Measurements from ENCODE around the gene UBE2V1.
"Not testable (repeated sequence)": the region's sequence is repeated elsewhere in the genome, so short reads cannot be mapped to it uniquely, and the experiment has no call there.

Gene UBE2V1

DNA sequence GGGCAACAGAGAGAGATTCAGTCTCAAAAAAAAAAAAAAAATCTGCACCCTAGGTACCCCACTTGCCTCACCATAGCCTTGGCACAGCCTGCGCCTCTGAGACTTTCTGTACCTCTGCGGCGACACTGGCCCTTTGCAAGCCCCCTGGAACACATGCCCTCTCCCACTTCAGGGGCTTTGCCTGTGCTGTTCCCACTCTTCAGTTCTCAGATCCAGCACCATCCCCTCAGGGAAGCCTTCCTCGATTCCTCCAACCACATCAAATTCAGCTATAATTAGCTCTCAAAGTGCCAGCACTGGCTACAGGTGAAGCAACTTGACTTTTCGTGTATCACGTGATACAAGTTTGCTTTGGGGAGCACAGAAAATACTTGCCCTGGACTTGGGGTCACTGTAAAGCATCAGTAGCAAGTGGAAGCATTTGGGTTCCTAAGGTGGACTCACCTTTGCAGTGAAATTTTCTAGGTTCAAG, 2.1 kb upstream of the UBE2V1 start:
- no peak for DNase-seq (ENCODE audit: low read depth in 2 of 2)

DNA sequence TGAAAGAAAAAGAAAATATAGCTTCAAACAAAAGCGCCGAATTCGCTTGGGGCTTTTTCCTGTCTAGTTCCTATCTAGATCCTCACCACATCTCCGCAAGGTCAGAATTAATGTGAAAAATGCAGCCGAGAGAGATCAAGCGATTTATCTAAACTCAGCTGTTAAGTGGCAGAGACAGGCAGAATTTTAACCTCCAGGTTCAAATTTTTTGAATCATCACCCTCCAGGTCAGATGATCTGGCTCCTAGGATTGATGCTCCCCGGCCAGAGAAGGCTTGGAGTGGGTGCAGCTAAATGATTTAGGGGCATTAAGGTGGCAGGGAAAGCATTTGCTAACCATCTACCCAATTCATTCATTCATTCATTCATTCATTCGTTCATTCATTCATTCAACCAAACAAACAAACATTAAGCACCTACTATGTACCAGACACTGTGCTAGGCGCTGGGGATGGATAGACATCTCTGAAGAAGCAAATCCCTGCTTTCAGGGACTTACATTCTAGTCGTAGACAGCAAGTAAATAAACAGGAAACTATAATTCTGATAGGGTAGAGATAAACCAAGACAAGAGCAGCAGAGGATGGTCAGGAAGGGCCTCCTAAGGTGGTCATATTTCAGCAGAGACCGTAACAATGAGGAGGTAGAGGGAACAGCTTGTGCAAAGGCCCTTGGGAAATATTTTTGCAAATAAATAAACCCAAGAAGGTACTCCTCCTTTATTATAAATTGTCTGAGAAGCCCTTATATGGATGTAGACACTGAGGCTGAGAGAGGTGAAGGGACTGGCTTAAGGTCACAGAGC, 672 bp upstream of the UBE2V1 start:
- DNase-seq (ENCODE audit: low read depth in 2 of 2), result no peak

DNA sequence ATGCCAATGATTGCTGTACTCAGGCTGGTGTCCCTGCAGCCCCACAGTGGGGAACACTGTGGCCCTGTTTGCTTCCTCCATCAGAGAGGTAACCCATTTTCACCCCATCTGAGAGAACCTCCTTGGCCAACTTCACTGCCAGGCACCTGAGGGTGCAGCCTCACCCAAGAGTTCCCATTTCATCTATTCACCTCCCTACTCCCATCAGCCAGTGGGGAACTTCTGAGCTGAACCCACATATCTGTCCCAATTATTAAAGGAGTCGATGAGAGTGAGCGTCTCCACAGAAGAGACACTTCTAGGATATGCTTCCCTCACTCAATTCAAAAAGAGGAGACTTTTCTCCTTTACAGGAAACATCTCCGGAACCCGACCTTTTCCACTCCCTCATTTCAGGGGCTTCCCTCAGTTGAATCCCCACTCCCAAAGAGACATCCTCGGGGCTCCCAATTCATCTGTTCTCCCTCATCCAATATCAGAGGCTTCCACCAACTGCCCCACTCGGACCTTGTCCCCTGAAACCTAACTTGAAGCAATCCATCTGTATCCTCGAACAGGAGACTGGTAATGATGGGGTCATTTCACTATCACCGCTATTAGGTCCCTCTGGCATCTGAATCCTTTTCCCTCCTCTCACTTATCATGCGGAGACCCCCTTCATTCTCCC, 988 bp downstream of the UBE2V1 start:
- DNase-seq (ENCODE audit: low read depth in 2 of 2), result no peak

DNA sequence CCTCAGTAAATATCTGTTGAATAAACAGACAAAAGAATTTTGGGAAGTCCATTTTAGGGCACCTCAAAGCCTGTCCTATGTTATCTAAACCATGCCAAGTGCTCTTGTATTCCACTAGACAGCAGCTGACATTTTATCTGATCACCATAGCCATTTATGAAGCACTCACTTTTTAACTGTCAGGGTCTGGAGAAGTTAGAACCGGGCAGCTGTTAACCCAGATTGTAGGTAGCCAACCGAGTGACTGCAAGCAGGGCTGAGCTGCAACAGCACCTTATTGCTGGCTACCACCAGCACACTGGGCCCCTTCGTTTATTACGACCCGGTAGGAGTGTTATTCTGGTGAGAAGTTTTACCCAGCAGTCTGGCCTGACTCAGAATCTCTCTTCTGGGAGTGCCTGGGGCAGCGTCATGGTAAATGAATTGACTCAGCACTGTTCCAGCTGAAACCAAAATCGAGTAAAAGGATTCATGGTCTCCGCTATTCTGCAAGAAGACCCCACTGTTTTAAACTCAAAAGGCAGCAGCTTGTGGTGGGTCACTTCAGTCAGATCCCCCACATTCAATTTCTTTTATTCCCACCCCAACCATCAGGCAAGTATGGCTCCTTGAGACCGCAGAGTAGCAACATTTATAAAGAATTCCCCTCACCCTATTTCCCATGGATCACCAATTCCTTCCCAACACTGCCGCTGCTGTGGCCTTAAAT, 1.7 kb downstream of the UBE2V1 start:
- DNase-seq (ENCODE audit: low read depth in 2 of 2), result peak in 1 of 2 donors; percentile 32

DNA sequence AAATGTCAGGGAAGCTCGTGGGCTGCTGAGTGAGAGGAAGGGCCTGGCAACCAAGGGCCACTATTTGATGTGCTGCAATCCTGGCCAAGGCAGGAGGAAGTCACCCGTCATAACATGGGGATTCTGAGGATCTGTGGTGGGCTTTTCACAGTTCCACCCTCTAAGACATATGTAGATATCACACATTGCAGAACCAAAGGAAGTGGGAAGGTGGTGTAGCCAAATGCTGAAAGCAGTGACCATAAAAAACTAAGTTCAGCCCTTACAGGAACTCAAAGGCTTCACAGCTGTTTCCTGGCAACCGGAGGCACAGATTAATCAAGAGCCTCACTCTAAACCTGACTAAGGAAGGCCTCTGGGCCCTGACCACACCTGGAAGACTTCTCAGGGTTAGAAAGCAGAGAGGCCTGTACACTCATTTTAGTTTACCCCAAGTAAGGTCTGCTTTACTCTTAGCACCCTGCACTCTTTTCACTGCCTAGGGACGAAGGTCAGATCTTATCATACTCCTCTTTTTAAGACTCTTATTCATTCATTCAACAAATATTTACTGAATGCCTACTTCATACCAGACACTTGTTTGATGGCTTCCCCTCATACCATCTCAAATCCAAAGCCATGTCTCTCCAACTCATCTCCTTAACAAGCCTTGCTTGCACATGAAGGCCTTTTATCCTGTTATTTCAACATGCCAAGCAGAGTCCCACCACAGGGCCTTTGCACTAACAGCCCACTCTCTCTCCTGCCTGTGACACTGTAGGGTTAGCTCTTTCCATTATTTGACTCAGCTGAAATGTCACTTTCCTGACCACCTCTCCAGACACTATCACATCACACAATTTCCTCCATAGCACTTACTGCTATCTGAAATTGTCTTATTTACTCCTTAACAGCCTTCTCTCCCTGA, 2.6 kb downstream of the UBE2V1 start:
- DNase-seq (ENCODE audit: low read depth in 2 of 2), result no peak

DNA sequence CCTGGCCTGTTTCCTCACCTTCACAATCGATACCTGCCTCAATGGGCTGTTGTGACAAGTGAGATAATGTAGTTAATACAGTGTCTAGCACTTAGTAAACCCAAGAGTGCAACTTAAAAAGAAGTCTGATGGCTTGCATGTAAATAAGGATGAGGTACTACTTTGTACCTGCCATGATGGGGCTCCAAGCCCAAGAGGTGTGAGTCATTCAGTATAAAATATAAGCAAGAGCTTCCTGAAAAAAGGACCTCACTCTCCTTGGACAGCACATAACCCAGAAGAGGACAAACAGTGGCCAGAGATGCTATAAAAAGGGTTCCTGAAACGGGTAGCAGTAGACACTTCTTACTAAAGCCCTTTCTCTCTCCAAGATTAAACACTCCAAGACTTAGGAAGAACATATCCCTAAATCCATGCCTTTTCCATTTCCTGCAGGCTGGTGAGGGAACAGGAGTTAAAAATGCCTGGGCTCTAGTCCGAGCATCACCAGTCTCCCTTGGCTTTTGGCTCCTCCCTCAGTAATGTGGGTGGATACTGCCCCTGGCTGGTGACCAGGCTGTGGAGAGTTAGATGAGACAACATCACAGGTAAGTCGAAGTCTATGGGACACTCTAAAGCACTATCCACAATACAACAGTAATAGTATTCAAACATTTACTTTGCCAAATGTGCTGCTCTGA, 4.3 kb downstream of the UBE2V1 start:
- no peak for DNase-seq (ENCODE audit: low read depth in 2 of 2)

DNA sequence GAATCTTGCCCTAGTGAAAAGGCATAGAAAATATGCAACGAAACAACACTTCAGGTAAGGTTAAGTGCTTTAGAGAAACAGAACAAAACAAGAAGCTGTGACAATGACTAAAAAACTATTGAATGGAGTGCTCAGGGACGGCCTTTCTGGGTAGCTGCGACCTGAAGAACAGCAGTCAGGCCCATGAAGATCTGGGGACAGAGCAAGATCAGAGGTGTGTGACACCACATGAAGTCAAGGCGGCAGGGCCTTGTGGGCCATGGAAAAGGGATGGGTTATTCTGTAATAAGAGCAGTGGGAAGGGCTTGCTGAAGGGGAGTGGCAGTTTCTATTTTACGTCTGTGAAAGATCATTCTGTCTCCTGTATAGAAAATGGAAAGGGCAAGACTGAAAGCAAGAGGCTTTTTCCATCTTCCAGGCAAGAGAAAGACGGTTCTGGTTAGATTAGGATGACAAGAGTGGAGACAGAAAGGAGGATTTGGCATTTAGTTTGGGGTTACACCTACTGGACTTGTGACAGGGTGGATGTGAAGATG, 5.1 kb downstream of the UBE2V1 start:
- DNase-seq (ENCODE audit: low read depth in 2 of 2), result no peak

DNA sequence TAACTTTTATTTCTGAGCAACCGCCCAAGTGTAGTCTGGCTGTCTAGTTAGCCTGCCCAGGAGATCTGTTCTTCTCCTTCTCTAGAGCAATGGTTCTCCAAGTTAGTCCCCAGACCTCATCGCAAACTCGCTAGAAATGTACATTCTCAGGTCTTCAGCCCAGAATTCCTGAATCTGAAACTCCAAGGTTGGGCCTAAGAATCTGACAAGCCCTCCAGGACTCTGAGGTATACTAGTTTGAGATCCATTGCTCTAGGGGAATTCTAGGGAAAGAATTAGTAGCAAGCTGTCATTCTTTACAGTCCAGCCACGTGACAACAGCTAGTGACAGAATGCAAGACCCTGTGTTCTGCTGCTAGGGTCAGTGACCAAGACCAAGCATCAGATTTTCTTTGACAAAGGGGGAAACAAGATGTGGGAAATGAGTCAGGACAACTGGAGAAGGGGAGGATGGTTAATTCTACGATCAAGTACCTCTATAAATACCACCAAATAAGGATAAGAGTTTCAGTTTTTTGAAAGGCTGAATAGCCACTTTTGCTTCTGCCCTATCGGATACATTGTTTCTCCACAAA, 5.8 kb downstream of the UBE2V1 start:
- no peak for DNase-seq (ENCODE audit: low read depth in 2 of 2)

DNA sequence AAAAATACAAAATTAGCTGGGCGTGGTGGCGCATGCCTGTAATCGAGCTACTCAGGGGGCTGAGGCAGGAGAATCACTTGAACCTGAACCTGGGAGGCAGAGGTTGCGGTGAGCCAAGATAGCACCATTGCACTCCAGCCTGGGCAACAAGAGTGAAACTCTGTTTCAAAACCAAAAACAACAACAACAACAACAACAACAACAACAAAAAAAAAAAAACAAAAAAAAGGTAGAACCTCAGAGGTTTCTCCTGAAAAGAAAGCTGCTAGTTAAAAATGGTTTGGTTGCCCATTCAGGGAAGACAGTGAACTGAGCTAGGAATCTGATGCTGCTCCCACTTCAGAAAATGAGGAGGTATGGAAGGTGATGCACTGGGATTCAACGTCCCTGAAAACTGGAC, 6.3 kb downstream of the UBE2V1 start:
- not testable (repeated sequence) for DNase-seq (ENCODE audit: low read depth in 2 of 2)

DNA sequence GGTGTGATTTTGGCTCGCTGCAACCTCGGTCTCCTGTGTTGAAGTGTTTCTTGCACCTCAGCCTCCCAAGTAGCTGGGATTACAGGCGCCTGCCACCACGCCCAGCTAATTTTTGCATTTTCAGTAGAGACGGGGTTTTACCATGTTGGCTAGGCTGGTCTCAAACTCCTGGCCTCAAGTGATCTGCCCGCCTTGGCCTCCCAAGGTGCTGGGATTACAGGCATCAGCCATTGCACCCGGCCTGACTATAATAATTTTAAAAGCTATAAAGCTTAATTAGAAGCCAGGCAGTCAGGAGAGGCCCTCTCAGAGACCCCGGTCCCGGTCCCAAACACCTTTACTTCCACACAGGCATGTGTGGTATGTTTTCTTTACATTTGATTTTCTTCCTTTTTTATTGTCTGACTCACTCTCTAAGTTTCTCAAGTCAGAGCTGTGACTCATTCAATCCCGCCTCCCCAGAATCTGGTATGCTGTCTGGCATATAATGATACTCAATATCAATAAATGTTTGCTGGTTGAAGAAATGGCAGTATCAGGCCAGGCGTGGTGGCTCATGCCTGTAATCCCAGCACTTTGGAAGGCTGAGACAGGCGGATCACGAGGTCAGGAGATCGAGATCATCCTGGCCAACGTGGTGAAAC, 9.4 kb downstream of the UBE2V1 start:
- peak in 1 of 2 donors; percentile 21 for DNase-seq (ENCODE audit: low read depth in 2 of 2)

DNA sequence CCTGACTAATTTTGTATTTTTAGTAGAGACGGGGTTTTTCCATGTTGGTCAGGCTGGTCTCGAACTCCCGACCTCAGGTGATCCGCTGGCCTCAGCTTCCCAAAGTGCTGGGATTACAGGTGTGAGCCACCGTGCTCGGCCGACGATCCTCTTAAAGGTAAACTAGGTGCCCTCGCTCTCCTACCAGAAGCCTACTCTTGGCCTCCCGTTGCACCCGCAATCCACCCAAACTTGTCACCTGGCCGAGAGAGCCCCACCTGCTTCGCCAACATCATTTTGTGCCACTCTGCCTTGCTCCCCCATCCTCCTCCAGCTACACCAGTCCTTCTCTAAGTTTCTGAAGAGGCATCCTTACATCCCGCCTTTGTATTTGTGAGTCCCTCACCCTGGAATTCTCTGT, 10.4 kb downstream of the UBE2V1 start:
- not testable (repeated sequence) for DNase-seq (ENCODE audit: low read depth in 2 of 2)

DNA sequence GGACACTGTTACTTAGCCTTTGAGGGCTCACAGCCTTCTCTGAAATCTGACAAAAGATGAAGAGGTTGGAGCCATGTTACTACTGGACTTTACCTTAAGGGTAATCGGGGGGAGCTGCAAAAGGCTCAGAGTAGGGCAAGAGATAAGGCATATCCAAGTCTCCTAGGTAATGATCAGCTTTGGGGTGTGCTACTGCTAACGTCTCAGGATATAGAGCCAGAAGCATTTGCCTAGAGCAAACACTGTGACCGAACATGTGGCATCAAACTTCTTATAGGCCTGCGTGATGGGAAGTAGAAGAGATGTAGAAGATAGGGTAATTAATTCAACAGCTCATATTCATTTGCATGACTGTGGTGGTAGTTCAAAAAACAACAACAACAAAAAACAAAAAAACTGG, 11.1 kb downstream of the UBE2V1 start:
- no peak for DNase-seq (ENCODE audit: low read depth in 2 of 2)

DNA sequence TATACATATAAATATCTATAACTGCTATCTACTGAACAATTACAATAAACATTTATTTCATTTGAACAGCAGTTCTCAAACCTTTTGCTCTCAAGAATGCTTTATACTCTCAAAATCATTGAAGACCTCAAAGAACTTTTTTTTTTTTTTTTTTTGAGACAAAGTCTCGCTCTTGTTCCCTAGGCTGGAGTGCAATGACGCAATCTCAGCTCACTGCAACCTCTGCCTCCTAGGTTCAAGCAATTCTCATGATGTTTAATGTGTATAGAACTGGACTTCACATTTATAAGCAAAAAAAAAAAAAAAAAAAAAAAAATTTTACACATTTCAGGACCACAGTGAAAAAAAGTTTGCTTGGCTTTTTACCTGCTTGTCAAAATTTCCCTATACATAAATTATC, 11.7 kb downstream of the UBE2V1 start:
- no peak for DNase-seq (ENCODE audit: low read depth in 2 of 2)

DNA sequence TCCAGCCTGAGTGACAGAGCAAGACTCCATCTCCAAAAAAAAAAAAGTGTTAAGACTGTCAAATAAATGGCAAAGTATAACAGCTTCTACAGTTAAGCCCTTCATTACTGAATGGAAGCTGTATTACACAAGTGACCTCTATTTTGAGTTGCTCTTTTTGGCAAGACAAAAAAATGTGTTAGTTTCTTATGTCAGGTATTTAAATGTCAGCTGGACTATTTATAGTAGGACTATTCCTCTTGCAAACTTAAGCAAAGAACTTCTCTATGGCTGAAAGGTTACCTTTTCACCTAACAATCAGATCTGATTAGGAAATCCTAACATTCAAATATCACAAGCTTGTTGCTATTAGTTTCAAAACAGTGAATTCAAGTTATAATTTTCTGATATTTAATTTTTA, 12.4 kb downstream of the UBE2V1 start:
- DNase-seq (ENCODE audit: low read depth in 2 of 2), result no peak

DNA sequence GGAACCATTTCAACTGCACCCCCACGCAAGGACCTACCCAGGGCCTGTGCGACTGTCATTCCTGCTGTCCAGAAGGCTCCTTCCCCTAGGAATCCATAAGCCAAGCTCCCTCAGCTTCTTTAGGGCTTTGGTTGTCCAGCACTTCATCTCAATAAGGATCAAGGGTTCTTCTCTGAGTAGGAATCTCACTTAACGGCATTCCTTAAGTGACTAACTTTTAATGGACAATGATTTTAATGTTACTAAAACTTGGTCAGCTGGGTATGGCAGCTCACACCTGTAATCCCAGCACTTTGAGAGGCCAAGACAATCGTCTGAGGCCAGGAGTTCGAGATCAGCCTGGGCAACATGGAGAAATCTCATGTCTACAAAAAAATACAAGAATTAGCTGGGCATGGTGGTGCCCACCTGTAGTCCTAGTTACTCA, 13.4 kb downstream of the UBE2V1 start:
- DNase-seq (ENCODE audit: low read depth in 2 of 2), result no peak

DNA sequence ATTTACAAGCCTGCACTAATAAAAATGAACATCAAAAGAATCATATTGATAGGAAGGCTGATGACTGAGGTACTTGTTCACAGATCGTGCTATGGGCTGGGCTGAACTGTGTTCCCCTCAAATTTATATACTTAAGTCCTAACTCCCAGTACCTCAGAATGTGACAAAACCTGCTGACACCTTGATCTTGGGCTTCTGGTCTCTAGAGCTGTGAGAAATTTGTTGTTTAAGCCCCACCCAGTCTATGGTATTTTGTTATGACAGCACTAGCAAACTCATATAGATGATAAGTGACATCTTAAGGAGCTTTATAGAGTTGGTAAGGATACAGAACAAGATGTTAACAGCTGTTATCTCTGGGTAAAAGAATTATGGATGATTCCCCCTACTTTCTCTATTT, 13.8 kb downstream of the UBE2V1 start:
- no peak for DNase-seq (ENCODE audit: low read depth in 2 of 2)

DNA sequence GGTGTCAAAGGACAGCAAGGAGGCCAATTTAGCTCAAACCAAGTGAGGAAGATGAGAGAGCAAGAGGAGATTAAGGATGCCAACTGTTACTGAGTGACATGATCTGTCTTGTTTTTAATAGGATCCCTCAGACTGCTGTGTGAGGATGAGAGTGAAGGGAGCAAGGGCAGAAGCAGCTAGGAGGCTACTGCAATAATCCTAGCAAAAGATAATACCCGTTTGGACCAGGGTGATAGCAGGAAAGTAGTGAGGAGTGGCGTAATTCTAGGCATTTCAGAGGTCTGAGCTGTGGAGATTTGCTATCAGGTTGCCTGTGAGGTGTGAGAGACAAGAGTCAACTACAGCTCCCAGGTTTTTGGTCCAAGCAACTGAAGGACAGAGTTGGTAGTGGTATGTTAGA, 14.7 kb downstream of the UBE2V1 start:
- no peak for DNase-seq (ENCODE audit: low read depth in 2 of 2)

DNA sequence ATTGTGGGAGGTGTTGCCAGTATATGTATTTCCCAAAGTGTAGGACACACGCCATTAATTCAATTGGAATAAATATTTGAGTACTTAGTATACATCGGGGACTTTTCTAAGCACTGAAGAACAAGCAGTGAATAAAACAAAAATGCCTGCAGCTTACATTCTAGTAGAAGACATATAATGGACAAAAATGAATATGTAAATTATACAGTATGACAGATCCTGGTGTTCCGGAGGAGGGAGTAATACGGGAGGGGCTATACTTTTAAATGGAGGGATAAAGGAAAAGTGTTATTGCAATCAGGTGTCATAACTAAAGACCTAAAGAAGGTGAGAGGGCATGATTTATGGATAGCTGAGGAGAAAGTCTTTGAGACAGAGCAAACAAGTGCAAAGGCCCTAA, 15.1 kb downstream of the UBE2V1 start:
- DNase-seq (ENCODE audit: low read depth in 2 of 2), result no peak

DNA sequence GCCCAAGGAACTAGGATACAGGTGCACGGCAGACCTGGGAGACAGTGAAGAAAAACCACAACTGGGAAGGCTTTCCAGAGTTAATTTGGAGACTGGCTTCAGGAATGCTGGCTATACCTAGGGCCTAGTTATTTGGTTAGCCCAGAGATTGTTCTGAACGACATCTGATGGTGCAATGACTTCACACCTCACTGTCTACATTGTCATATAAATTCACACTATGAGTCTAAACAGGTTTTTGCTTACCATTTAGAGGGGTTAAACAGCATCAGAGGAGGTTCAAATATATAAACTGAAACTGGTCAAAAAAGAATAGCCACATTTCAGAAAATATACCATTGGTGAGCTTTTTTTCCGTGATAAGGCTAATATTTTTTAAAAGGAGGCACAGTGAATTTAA, 16.7 kb downstream of the UBE2V1 start:
- no peak for DNase-seq (ENCODE audit: low read depth in 2 of 2)

All from stimulated activated CD4-positive, alpha-beta T cell treated with anti-CD3 and anti-CD28 coated beads, Interleukin-1b, Interleukin-23, amount 100 ng/mL, for 4 hours (primary cell).